ENCODE measurements around the gene CSNK1D.

GRCh38 chr17:82256242-82256885 is 17.1 kb downstream of the CSNK1D start:
- TF ChIP-seq ATF3 (CRISPR knock-in tag; conservative IDR thresholded peaks at IDR 0.05) (no peak), NR3C1 (CRISPR knock-in tag; conservative IDR thresholded peaks at IDR 0.05; ENCODE audit: low read depth) (no peak)
